Measurements from ENCODE around the gene SSMEM1.

The SSMEM1 gene

GRCh38 chr7:130201796-130202195, 5.9 kb upstream of the SSMEM1 start:
- Histone ChIP-seq H3K9ac (ENCODE audit: insufficient read length) (no peak overlapping the region), H3K9me3 (ENCODE audit: low read depth, low read length) (no peaks in the 10 kb centered on the region), H3K27ac (no peak overlapping the region), H3K36me3 (ENCODE audit: insufficient read depth, low read length) (peaks cover 70% of the 10 kb centered on the region), H3K4me3 (no peak overlapping the region)
- no peak for TF ChIP-seq EZH2 (IDR thresholded peaks at IDR 0.05)
- no peak for TF ChIP-seq POLR2AphosphoS5 (IDR thresholded peaks at IDR 0.05; ENCODE audit: borderline replicate concordance, low read depth, low read length)
- TF ChIP-seq FOXP2 (optimal IDR thresholded peaks at IDR 0.05; ENCODE audit: control extremely low read depth, extremely low read length, insufficient read depth): no peak
- no peak for DNase-seq (ENCODE audit: low read depth, low spot score)

GRCh38 chr7:130205084-130205947, 2.3 kb upstream of the SSMEM1 start, which contains the start of gene TMEM209:
Gene TMEM209 (minus strand): TSS chr7:130205406. CDS start chr7:130205375, 31 bp downstream.
- Histone ChIP-seq H3K9me3 (ENCODE audit: low read depth, low read length) (no peaks in the 10 kb centered on the region), H3K9ac (ENCODE audit: insufficient read length) (peak within 1 kb of the TSS; percentile 97), H3K27ac (peak within 1 kb of the TSS; percentile 94), H3K4me3 (peak within 1 kb of the TSS; percentile 91), H3K36me3 (ENCODE audit: insufficient read depth, low read length) (peaks cover 37% of the 10 kb centered on the region)
- DNase-seq (ENCODE audit: low read depth, low spot score): peak; percentile 93
- TF ChIP-seq EZH2 (IDR thresholded peaks at IDR 0.05): no peak
- TF ChIP-seq POLR2AphosphoS5 (IDR thresholded peaks at IDR 0.05; ENCODE audit: borderline replicate concordance, low read depth, low read length): peak; percentile 99
- peak; percentile 65 for TF ChIP-seq FOXP2 (optimal IDR thresholded peaks at IDR 0.05; ENCODE audit: control extremely low read depth, extremely low read length, insufficient read depth)

GRCh38 chr7:130207033-130207432, 627 bp upstream of the SSMEM1 start:
- TF ChIP-seq FOXP2 (optimal IDR thresholded peaks at IDR 0.05; ENCODE audit: control extremely low read depth, extremely low read length, insufficient read depth) (no peak), POLR2AphosphoS5 (IDR thresholded peaks at IDR 0.05; ENCODE audit: borderline replicate concordance, low read depth, low read length) (no peak), EZH2 (IDR thresholded peaks at IDR 0.05) (no peak)
- Histone ChIP-seq H3K9me3 (ENCODE audit: low read depth, low read length) (no peaks in the 10 kb centered on the region), H3K27ac (peak overlapping the region; percentile 34; the same call in 1 of the 2 replicates), H3K36me3 (ENCODE audit: insufficient read depth, low read length) (peaks cover 21% of the 10 kb centered on the region), H3K4me3 (no peak overlapping the region), H3K9ac (ENCODE audit: insufficient read length) (no peak overlapping the region)
- DNase-seq (ENCODE audit: low read depth, low spot score): no peak

GRCh38 chr7:130208516-130208915, 856 bp downstream of the SSMEM1 start:
- TF ChIP-seq EZH2 (IDR thresholded peaks at IDR 0.05) (no peak), FOXP2 (optimal IDR thresholded peaks at IDR 0.05; ENCODE audit: control extremely low read depth, extremely low read length, insufficient read depth) (no peak), POLR2AphosphoS5 (IDR thresholded peaks at IDR 0.05; ENCODE audit: borderline replicate concordance, low read depth, low read length) (no peak)
- H3K9me3 ChIP-seq (ENCODE audit: low read depth, low read length): no peaks in the 10 kb centered on the region
- H3K4me3 ChIP-seq: no peak overlapping the region
- DNase-seq (ENCODE audit: low read depth, low spot score): no peak
- H3K27ac ChIP-seq: 0 out of 2 replicates have a peak overlapping the region, but pooled peaks have one; percentile 48
- no peak overlapping the region for H3K9ac ChIP-seq (ENCODE audit: insufficient read length)
- peaks cover 6% of the 10 kb centered on the region for H3K36me3 ChIP-seq (ENCODE audit: insufficient read depth, low read length)

GRCh38 chr7:130210181-130210935, 2.7 kb downstream of the SSMEM1 start:
- H3K36me3 ChIP-seq (ENCODE audit: insufficient read depth, low read length): no peaks in the 10 kb centered on the region
- TF ChIP-seq EZH2 (IDR thresholded peaks at IDR 0.05): no peak
- peak; percentile 58; the same call in 1 of the 2 replicates for TF ChIP-seq POLR2AphosphoS5 (IDR thresholded peaks at IDR 0.05; ENCODE audit: borderline replicate concordance, low read depth, low read length)
- TF ChIP-seq FOXP2 (optimal IDR thresholded peaks at IDR 0.05; ENCODE audit: control extremely low read depth, extremely low read length, insufficient read depth): no peak
- H3K9me3 ChIP-seq (ENCODE audit: low read depth, low read length): no peaks in the 10 kb centered on the region
- H3K27ac ChIP-seq: peak overlapping the region; percentile 90
- DNase-seq (ENCODE audit: low read depth, low spot score): peak; percentile 79
- H3K9ac ChIP-seq (ENCODE audit: insufficient read length): peak overlapping the region; percentile 53
- peak overlapping the region; percentile 54 for H3K4me3 ChIP-seq

GRCh38 chr7:130213828-130214227, 6.2 kb downstream of the SSMEM1 start:
- DNase-seq (ENCODE audit: low read depth, low spot score): no peak
- Histone ChIP-seq H3K27ac (no peak overlapping the region), H3K4me3 (no peak overlapping the region), H3K9ac (ENCODE audit: insufficient read length) (no peak overlapping the region), H3K9me3 (ENCODE audit: low read depth, low read length) (no peaks in the 10 kb centered on the region), H3K36me3 (ENCODE audit: insufficient read depth, low read length) (no peaks in the 10 kb centered on the region)
- TF ChIP-seq EZH2 (IDR thresholded peaks at IDR 0.05): no peak
- no peak for TF ChIP-seq POLR2AphosphoS5 (IDR thresholded peaks at IDR 0.05; ENCODE audit: borderline replicate concordance, low read depth, low read length)
- TF ChIP-seq FOXP2 (optimal IDR thresholded peaks at IDR 0.05; ENCODE audit: control extremely low read depth, extremely low read length, insufficient read depth): no peak

- H3K36me3 ChIP-seq (ENCODE audit: insufficient read depth, low read length): no peaks in the 10 kb centered on the region
- H3K9ac ChIP-seq (ENCODE audit: insufficient read length): no peak overlapping the region
- DNase-seq (ENCODE audit: low read depth, low spot score): no peak
- H3K27ac ChIP-seq: no peak overlapping the region
- TF ChIP-seq EZH2 (IDR thresholded peaks at IDR 0.05) (no peak), POLR2AphosphoS5 (IDR thresholded peaks at IDR 0.05; ENCODE audit: borderline replicate concordance, low read depth, low read length) (no peak), FOXP2 (optimal IDR thresholded peaks at IDR 0.05; ENCODE audit: control extremely low read depth, extremely low read length, insufficient read depth) (no peak)
- no peak overlapping the region for H3K4me3 ChIP-seq
- no peaks in the 10 kb centered on the region for H3K9me3 ChIP-seq (ENCODE audit: low read depth, low read length)
Measured at GRCh38 chr7:130216025-130216424, 8.4 kb downstream of the SSMEM1 start.

- no peaks in the 10 kb centered on the region for H3K36me3 ChIP-seq (ENCODE audit: insufficient read depth, low read length)
- H3K4me3 ChIP-seq: no peak overlapping the region
- H3K9ac ChIP-seq (ENCODE audit: insufficient read length): no peak overlapping the region
- no peaks in the 10 kb centered on the region for H3K9me3 ChIP-seq (ENCODE audit: low read depth, low read length)
- TF ChIP-seq POLR2AphosphoS5 (IDR thresholded peaks at IDR 0.05; ENCODE audit: borderline replicate concordance, low read depth, low read length): no peak
- TF ChIP-seq EZH2 (IDR thresholded peaks at IDR 0.05): no peak
- TF ChIP-seq FOXP2 (optimal IDR thresholded peaks at IDR 0.05; ENCODE audit: control extremely low read depth, extremely low read length, insufficient read depth): no peak
- DNase-seq (ENCODE audit: low read depth, low spot score): no peak
- no peak overlapping the region for H3K27ac ChIP-seq
Measured at GRCh38 chr7:130216750-130217149, 9.1 kb downstream of the SSMEM1 start.

Measured in SK-N-MC (cell line).